Motor neuron (in vitro differentiated cells): ENCODE data around the gene NAV2. TPM values are rescaled to one million over a fixed set of nuclear protein-coding genes. Genes with fewer than 3 reads are reported as not detected.

ENCODE experiments used
- ATAC-seq, 8 experiments: fragments of 200-7000 bp; cut with Tn5 transposase; replicated peaks in 6 of 8; 2 replicates each; pipeline ENCODE4 v1.8.0; 2021; ENCODE audit warnings: mild to moderate bottlenecking in 8 of 8, moderate library complexity in 8 of 8
- H3K27ac ChIP-seq, 2 donors: fragments of 250-450 bp; sonication (Bioruptor Pico); 2 replicates each; pipeline ENCODE4 v1.9.0; 2021; ENCODE audit warnings: antibody characterized with exemption in 2 of 2, mild to moderate bottlenecking in 2 of 2, moderate library complexity in 1 of 2
- H3K4me1 ChIP-seq, 2 donors: fragments of 250-450 bp; sonication (Bioruptor Pico); replicated peaks in 1 of 2; 2 replicates each; pipeline ENCODE4 v1.6.1; 2021; ENCODE audit warnings: antibody characterized with exemption in 2 of 2, mild to moderate bottlenecking in 2 of 2, moderate library complexity in 1 of 2
- H3K4me3 ChIP-seq, 5 donors: fragments of 250-450 bp; sonication (Bioruptor Pico); 2 replicates each; pipeline ENCODE4 v1.9.0; 2021; ENCODE audit warnings: antibody characterized with exemption in 5 of 5, mild to moderate bottlenecking in 5 of 5, moderate library complexity in 4 of 5
- WGBS, 10 experiments: fragments of 450-650 bp; shearing (Covaris generic); methylation state at CpG; one replicate each; pipeline ENCODE4 v1.0.0; 2022; 5-methylcytosine and 5-hydroxymethylcytosine counted together
- in situ Hi-C, 9 experiments: fragments of 400-800 bp; cut with MboI; loops; one replicate each; pipeline ENCODE4 v1.15.0; 2021; ENCODE audit warnings: low sequenced_read_pairs in 9 of 9, low pct_unique_long_range_greater_than_20kb in 2 of 9; ENCODE audit not compliant: unreplicated experiment in 9 of 9
- total RNA-seq, 8 experiments: library from RNA; unstranded; fragments of 300-600 nt; gene quantifications; 2 replicates each; pipeline versions ENCODE4 v1.2.3 to v1.2.4, GENCODE V29; 2022

NAV2 gene
- total RNA-seq, 8 experiments from 2014 or later = 0.54 to 23.0 (median 8.1) TPM

DNA sequence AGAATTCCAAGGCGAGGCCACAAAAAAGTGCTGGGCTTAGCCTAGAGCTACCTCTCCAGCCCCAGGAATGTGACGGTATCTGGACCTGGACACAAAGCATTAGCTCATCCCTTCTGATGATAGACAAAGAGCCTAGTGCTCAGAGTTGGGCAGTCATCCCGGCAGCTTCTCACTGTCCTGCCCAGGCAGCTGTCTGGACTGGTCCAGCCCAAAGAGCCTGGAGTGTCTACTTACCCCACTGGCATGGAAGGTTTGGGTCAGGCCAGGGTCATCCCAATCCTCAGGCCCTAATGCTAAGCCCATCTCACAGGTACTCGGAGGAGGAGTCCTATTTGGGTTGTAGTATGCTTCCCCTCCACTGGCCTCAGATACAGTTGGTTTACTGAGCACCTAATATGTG lies 31.0 kb downstream of the NAV2 start:
- in situ Hi-C loops = loop anchor here in 4 of 9 experiments (10.0 to 25.0 kb wide), 3 partner anchors 179 to 656 kb away; no protein-coding TSS in a partner anchor

DNA sequence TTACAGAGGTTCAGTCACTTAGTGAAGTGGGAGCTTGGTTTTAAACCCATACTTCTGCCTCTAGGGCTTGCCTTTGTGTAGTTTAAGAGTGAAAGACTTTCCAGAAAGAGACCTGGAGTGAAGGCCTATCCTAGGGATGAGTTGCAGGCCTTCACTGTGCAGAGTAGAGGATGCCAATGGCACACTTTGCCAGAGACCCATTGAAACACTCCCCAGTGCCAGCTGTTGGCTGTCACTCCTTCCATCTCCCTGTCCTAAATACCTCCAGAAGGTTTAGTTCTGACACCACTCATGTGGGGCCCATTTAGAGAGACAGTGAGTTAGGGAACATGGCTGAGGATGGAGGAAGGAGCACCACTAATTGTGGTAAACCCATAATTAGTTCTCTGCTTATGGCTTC lies 31.5 kb downstream of the NAV2 start:
- no peak for ATAC-seq
- Histone ChIP-seq H3K4me1 (peaks cover 16 to 17% of the 10 kb centered on the region in 2 donors), H3K27ac (no peak overlapping the region), H3K4me3 (no peak overlapping the region)
- in situ Hi-C loops = loop anchor here in 4 of 9 experiments (10.0 to 25.0 kb wide), 3 partner anchors 179 to 657 kb away; no protein-coding TSS in a partner anchor

More for the DNA sequence above, 31.0 kb downstream of the NAV2 start:
- no peak for ATAC-seq
- Histone ChIP-seq H3K4me3 (no peak overlapping the region), H3K27ac (no peak overlapping the region), H3K4me1 (peaks cover 16 to 18% of the 10 kb centered on the region in 2 donors)
- WGBS, 10 experiments = 67 to 100% (median 93%) methylated on average over 1 to 3 of the region's 4 CpGs; no CpG with 5 or more reads in 6 of the 10 experiments

DNA sequence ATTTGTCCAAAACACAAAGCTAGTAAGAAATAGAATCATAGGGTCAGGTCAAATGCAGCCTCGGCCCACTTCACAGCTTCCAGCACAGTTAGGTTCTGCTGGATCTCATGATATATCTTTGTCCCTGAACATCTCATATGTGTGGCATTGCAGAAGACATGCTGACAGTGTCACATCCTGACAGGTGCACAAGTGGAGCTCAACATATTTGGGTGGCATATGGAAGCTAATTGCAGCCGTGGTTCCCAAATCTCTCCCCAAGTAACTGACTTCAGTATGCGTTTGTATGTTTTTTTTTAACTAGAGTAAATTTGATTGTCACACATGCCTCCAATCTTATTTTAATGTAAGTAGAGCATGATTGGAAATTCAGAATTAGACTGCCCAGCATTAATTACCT lies 33.4 kb downstream of the NAV2 start:
- H3K4me1 ChIP-seq = peaks cover 0 to 2% of the 10 kb centered on the region in 2 donors
- no peak overlapping the region for H3K27ac ChIP-seq
- ATAC-seq = no peak
- H3K4me3 ChIP-seq = no peak overlapping the region
- WGBS, 10 experiments = 81 to 100% (median 95%) methylated on average over 1 to 3 of the region's 3 CpGs; no CpG with 5 or more reads in 2 of the 10 experiments
- in situ Hi-C loops = loop anchor here in 4 of 9 experiments (10.0 to 25.0 kb wide), 3 partner anchors 181 to 659 kb away; no protein-coding TSS in a partner anchor

GRCh38 chr11:19747634-19748033 lies 35.0 kb downstream of the NAV2 start:
- 50 to 100% (median 83%) methylated on average over 1 to 2 of the region's 2 CpGs; no CpG with 5 or more reads in 5 of the 10 experiments for whole genome bisulfite sequencing, 10 experiments
- Histone ChIP-seq H3K4me1 (no peaks in the 10 kb centered on the region), H3K4me3 (no peak overlapping the region), H3K27ac (no peak overlapping the region)
- no peak for ATAC-seq
- in situ Hi-C loops = loop anchor here in 4 of 9 experiments (10.0 to 25.0 kb wide), 3 partner anchors 183 to 660 kb away; no protein-coding TSS in a partner anchor

GRCh38 chr11:19751055-19751454 lies 38.4 kb downstream of the NAV2 start:
- Histone ChIP-seq H3K27ac (no peak overlapping the region), H3K4me1 (no peaks in the 10 kb centered on the region), H3K4me3 (no peak overlapping the region)
- no peak for ATAC-seq
- 72 to 100% (median 96%) methylated on average over 1 to 4 of the region's 4 CpGs; no CpG with 5 or more reads in 2 of the 10 experiments for WGBS, 10 experiments
- in situ Hi-C loops = no loop called here

- Histone ChIP-seq H3K4me3 (no peak overlapping the region), H3K4me1 (peaks cover 6 to 8% of the 10 kb centered on the region in 2 donors), H3K27ac (no peak overlapping the region)
- in situ Hi-C loops = no loop called here
- ATAC-seq = peak in 3 of 8 experiments; percentile 58 to 72 (median 61)
- 0 to 100% (median 73%) methylated on average over 1 to 5 of the region's 5 CpGs; no CpG with 5 or more reads in 1 of the 10 experiments for WGBS, 10 experiments
Measured at GRCh38 chr11:19753451-19754106, 40.9 kb downstream of the NAV2 start.

- Histone ChIP-seq H3K4me3 (no peak overlapping the region), H3K4me1 (peaks cover 6 to 8% of the 10 kb centered on the region in 2 donors), H3K27ac (no peak overlapping the region)
- WGBS, 10 experiments = 0 to 68% (median 35%) methylated on average over 2 to 10 of the region's 11 CpGs; no CpG with 5 or more reads in 2 of the 10 experiments
- in situ Hi-C loops = no loop called here
- peak in 7 of 8 experiments; percentile 29 to 66 (median 38) for ATAC-seq
Measured at GRCh38 chr11:19756675-19757475, 44.2 kb downstream of the NAV2 start.

- 49 to 100% (median 94%) methylated on average over 1 to 3 of the region's 3 CpGs; no CpG with 5 or more reads in 1 of the 10 experiments for WGBS, 10 experiments
- Histone ChIP-seq H3K27ac (no peak overlapping the region), H3K4me1 (peaks cover 8 to 13% of the 10 kb centered on the region in 2 donors), H3K4me3 (no peak overlapping the region)
- ATAC-seq = no peak
- in situ Hi-C loops = no loop called here
Measured at GRCh38 chr11:19759389-19759788, 46.8 kb downstream of the NAV2 start.

DNA sequence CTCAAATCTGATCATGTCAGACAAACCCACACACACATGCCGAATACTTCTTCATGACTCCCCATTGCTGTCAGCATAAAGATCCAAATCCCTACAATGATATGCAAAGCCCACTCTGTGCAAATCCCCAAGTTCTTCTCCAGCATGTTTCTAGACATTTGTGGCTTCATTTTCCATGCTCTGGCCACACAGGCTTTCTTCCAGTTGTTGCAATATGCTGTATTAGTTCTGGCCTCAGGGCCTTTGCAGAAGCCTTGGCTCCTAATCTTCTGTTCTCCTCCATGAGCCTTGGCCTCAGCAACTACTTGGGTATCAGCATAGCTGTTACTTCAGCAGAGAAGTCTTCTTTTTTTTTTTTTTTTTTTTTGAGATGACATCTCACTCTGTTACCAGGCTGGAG lies 49.6 kb downstream of the NAV2 start:
- H3K4me1 ChIP-seq = peaks cover 0 to 7% of the 10 kb centered on the region in 2 donors
- ATAC-seq = no peak
- in situ Hi-C loops = no loop called here
- H3K27ac ChIP-seq = no peak overlapping the region
- no peak overlapping the region for H3K4me3 ChIP-seq
- 100% methylated on average over 1 of the region's 1 CpG; no CpG with 5 or more reads in 8 of the 10 experiments for WGBS, 10 experiments

GRCh38 chr11:19763330-19763729 lies 50.7 kb downstream of the NAV2 start:
- H3K4me1 ChIP-seq = peaks cover 0 to 10% of the 10 kb centered on the region in 2 donors
- H3K27ac ChIP-seq = no peak overlapping the region
- ATAC-seq = peak in 2 of 8 experiments; percentile 32 to 82
- in situ Hi-C loops = no loop called here
- WGBS, 10 experiments = 51 to 87% (median 68%) methylated on average over 1 to 7 of the region's 7 CpGs
- H3K4me3 ChIP-seq = no peak overlapping the region

- peak in 4 of 8 experiments; percentile 16 to 71 (median 52) for ATAC-seq
- in situ Hi-C loops = no loop called here
- Histone ChIP-seq H3K4me3 (no peak overlapping the region), H3K27ac (no peak overlapping the region), H3K4me1 (peaks cover 10 to 12% of the 10 kb centered on the region in 2 donors)
- WGBS, 10 experiments = 67 to 100% (median 91%) methylated on average over 1 to 3 of the region's 3 CpGs; no CpG with 5 or more reads in 6 of the 10 experiments
Measured at GRCh38 chr11:19766206-19766605, 53.6 kb downstream of the NAV2 start.

- no peak for ATAC-seq
- 83 to 86% methylated on average over 1 of the region's 1 CpG; no CpG with 5 or more reads in 8 of the 10 experiments for WGBS, 10 experiments
- in situ Hi-C loops = no loop called here
- H3K4me1 ChIP-seq = peaks cover 16 to 18% of the 10 kb centered on the region in 2 donors
- H3K4me3 ChIP-seq = no peak overlapping the region
- no peak overlapping the region for H3K27ac ChIP-seq
Measured at GRCh38 chr11:19766810-19767209, 54.2 kb downstream of the NAV2 start.
